NCI-H82 treated with DMSO at 0.1 percent for 48 hours (cell line): Measurements from ENCODE around the gene CDC16.
A peak's percentile ranks its signal among the peaks of the same experiment; 100 is the strongest.
"Not testable (repeated sequence)": the region's sequence is repeated elsewhere in the genome, so short reads cannot be mapped to it uniquely, and the experiment has no call there.

Experiments
- DNase-seq: peaks from one replicate; lab custom pipeline; 2025; ENCODE audit not compliant: unreplicated experiment; lab: John Stamatoyannopoulos, UW

CDC16 gene

DNA sequence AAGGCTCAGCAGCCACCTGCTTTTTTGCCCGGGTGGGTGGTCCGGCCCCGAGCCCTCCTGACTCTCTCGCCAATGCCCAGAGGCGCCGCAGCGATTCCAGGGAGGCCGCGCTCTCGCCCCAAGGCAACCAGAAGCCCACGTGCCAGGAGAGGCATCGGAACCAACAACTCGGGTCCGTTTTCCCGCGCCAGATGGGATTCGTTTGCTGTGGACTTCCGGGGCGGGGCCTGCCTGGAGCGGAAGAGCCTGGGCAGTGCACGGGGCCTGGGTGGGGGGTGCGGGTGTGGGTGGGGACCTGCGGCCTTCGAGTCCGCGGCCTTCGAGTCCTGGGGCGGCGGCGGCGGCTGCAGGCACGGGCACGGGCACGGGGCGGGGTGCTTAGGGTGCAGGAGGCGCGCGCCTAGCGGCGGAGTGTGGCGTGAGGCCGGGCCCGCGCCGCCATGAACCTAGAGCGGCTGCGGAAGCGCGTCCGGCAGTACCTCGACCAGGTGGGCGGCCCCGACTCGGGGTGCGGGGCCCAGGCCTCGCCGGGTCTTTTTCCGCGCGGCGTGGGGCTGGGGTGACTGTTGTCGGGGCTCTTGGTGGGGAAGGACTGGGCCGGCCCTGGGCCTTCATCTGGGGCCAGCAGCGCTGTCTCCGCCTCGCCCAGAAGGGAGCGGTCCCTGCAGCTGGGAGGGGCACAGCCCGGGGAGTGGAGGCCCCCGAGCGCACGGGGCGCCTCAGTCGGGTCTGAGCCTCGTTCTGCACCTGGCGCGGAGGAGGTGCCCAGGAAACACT, at the start of gene CDC16:
TSS of gene CDC16 (plus strand) at position 253 of the 777 bp plus-strand sequence. CDS start at position 441, 188 bp downstream.
- DNase-seq = peak; percentile 90

GRCh38 chr13:114185182-114185971, 49.3 kb upstream of the CDC16 start:
- DNase-seq = no peak

DNA sequence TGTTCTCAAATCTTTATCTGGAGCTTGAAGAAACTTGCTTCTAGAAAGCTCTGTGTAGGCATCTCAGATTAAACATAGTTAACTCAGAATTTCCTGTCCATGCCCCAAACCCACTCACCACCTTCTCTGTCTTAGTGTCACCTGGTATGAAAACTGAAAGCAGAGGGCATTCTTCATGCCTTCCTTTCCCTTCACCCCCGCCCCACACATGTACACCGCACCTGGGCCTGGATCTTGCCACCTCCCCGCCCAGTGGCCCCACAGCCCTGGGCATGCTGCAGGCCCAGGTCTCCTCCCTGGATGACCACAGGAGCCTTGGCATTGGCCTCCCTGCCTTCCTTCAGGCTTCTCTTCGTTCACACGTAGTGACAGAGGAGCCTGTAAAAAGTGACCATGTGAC, 39.8 kb upstream of the CDC16 start:
- no peak for DNase-seq

GRCh38 chr13:114196629-114197028, 38.1 kb upstream of the CDC16 start:
- DNase-seq = no peak

GRCh38 chr13:114198556-114198955, 36.1 kb upstream of the CDC16 start:
- no peak for DNase-seq

DNA sequence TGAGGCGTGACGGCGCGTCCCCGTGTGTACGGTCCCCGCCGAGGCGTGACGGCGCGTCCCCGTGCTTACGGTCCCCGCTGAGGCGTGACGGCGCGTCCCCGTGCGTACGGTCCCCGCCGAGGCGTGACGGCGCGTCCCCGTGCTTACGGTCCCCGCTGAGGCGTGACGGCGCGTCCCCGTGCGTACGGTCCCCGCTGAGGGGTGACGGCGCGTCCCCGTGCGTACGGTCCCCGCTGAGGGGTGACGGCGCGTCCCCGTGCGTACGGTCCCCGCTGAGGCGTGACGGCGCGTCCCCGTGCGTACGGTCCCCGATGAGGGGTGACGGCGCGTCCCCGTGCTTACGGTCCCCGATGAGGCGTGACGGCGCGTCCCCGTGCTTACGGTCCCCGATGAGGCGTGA, 35.2 kb upstream of the CDC16 start:
- not testable (repeated sequence) for DNase-seq

GRCh38 chr13:114199954-114200353, 34.7 kb upstream of the CDC16 start:
- DNase-seq = no peak

GRCh38 chr13:114200399-114200911, 34.2 kb upstream of the CDC16 start:
- DNase-seq = no peak

GRCh38 chr13:114202581-114202980, 32.1 kb upstream of the CDC16 start:
- DNase-seq = no peak

GRCh38 chr13:114203536-114203935, 31.2 kb upstream of the CDC16 start:
- no peak for DNase-seq

DNA sequence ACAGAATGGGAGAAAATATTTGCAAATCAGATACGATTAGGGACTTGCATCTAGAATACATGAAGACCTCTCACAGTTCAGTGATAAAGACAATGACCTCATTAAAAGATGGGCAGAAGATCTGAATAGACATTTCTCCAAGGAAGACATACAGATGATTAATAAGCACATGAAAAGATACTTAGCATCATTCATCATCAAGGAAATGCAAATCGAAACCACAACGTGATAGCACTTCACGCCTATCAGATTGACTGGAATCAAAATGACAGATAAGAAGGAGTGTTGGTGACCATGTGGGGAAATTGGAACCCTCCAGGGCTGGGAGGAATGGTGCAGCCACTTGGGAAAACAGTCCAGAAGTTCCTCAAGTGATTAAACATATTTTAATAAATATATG, 29.8 kb upstream of the CDC16 start:
- no peak for DNase-seq

GRCh38 chr13:114208134-114208533, 26.6 kb upstream of the CDC16 start:
- DNase-seq = no peak

DNA sequence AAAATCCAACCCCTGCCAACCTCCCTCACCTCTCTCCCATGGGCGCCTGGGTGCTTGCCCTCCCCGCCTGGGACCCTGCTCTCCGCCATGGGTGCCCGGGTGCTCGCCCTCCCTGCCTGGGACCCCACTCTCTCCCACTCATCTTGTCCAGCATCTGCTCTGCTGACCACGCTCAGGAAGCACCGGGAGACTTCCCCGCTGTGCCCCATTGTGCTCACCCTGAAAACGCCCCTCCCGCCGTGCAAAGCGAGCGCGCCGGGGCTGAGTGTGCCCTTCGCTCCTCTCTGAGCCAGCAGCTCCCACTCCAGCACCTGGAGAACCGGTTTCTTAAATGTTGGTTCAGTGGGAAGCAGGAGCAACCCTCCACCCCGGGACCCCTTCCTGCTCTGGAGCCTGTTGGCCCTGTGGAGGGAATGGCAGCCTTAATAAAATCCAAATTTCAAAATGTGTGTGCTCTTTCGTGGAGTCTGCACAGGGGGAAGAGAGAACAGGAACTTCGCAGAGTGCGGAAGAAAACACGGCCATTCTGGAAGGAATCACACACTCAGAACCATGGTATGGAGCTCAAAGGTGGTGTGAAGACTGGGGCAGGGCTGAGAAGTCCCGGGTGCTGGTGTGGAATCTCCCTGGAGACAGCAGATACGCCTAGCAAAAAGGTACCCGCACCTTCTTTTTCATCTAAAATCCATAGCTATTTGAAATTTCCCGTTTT, 23.1 kb upstream of the CDC16 start:
- DNase-seq = no peak

- DNase-seq = no peak
Observed at GRCh38 chr13:114212158-114212495, 22.6 kb upstream of the CDC16 start.

- no peak for DNase-seq
Observed at GRCh38 chr13:114213980-114214379, 20.7 kb upstream of the CDC16 start.

DNA sequence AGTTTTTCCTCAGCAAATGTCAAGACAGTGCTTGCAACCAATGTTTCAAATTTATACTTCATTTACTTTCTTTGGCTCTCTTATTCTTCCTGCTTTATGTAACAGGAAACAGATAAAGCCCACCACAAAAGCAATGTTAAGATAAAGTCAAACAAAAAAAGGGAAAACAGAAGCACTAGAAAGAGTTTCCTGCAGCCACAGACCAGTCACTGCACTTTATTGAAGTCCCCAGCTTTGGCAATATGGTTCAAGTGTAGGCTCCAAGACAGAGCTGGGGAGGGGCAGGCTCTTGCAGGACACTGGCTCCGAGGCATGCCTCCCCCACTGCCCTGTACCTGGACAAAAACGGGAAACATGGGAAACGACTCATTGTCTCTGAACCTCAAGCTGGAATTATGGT, 15.3 kb upstream of the CDC16 start:
- no peak for DNase-seq

GRCh38 chr13:114222461-114222968, 12.2 kb upstream of the CDC16 start:
- no peak for DNase-seq

DNA sequence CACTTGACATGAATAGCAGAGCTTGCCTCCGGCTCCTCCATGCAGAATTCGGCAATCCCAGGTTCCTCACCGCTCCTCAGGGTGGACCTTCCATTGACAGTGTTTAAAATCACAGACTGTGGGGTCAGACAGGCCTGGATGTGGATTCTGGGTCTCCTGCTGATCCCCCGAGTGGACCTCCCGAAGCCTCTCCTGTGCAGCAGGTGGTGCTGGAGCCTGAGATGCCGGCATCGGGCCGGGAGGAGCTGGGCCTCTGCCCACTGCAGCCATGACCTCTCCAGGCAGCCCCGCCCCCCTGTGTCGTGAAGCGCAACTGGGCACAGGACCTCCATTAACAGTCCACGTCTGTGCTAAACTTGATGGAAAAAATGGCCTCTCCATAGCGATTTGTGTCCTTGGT, 10.5 kb upstream of the CDC16 start:
- no peak for DNase-seq

DNA sequence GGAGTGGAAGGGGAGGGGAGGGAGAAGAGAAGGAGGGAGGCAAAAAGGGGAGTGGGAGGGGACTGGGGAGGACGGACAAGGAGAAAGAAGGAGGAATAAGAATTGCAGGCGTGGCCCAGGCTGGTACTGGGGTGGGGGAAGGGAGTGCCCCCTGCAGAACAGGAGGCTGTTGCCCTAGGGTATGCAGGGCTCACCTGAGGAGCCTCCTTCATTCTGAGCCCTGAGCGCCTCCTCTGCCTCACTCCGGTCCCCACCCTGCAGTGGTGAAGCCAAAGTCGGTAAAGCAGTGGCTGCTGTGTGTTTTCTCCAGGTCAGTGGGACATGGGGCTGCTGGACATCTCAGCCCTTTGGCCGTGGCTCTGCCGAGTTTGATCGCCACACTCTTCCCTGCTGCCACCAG, 9.1 kb upstream of the CDC16 start:
- no peak for DNase-seq

DNA sequence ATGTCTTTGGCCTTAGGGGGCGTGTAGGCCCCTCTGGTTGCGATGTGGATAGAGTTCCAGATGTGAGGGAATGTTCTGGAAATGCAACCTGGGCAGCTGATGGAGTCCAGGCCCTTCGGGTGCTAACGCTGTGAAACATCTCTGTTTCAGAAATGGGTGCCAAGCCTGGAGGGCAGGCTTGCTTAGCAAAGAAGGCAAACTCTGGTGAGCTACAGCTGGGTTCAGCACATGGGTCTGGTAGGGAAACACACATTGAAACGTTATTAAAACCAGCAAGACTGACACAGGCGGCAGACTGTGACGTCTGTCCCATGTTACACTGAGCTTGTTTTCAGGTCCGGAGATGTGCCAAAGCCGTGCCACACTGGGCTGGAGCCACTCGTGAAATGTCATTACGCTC, 8.6 kb upstream of the CDC16 start:
- no peak for DNase-seq

DNA sequence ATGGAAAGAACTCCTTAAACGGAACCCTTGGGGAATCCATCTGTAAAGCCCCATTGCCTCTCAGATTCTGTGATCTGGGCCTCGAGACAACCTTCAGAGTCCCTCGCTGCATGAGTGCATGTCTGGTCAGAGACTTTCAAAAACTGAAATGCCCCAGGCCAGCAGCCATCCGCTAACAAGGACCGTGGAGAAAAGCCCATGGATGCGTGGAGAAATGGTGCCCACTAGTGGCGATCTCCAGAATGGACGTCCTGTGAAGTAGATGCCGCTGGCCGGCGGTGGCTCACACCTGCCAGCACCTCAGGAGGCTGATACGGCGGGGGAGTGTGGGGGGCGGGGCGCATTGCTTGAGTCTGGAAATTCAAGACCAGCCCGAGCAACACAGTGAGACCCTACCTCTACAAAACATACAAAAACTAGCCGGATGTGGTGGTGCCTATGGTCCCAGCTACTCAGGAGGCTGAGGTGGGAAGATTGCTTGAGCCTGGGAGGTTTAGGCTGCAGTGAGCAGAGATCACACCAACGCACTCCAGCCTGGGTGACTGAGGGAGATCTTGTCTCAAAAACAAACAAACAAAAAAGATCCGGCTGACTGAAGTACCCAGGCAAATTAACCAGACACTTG, 7.9 kb upstream of the CDC16 start:
- peak; percentile 57 for DNase-seq
